Motor neuron (in vitro differentiated cells): Measurements from ENCODE around the gene NOTCH1. TPM values are rescaled to one million over a fixed set of nuclear protein-coding genes. Genes with fewer than 3 reads are reported as not detected.

ENCODE experiments used
- ATAC-seq, 8 experiments: fragments of 200-7000 bp; cut with Tn5 transposase; replicated peaks in 6 of 8; 2 replicates each; pipeline ENCODE4 v1.8.0; 2021; ENCODE audit warnings: mild to moderate bottlenecking in 8 of 8, moderate library complexity in 8 of 8
- H3K27ac ChIP-seq, 2 donors: fragments of 250-450 bp; sonication (Bioruptor Pico); 2 replicates each; pipeline ENCODE4 v1.9.0; 2021; ENCODE audit warnings: antibody characterized with exemption in 2 of 2, mild to moderate bottlenecking in 2 of 2, moderate library complexity in 1 of 2
- H3K4me1 ChIP-seq, 2 donors: fragments of 250-450 bp; sonication (Bioruptor Pico); replicated peaks in 1 of 2; 2 replicates each; pipeline ENCODE4 v1.6.1; 2021; ENCODE audit warnings: antibody characterized with exemption in 2 of 2, mild to moderate bottlenecking in 2 of 2, moderate library complexity in 1 of 2
- H3K4me3 ChIP-seq, 5 donors: fragments of 250-450 bp; sonication (Bioruptor Pico); 2 replicates each; pipeline ENCODE4 v1.9.0; 2021; ENCODE audit warnings: antibody characterized with exemption in 5 of 5, mild to moderate bottlenecking in 5 of 5, moderate library complexity in 4 of 5
- WGBS, 10 experiments: fragments of 450-650 bp; shearing (Covaris generic); methylation state at CpG; one replicate each; pipeline ENCODE4 v1.0.0; 2022; 5-methylcytosine and 5-hydroxymethylcytosine counted together
- in situ Hi-C, 9 experiments: fragments of 400-800 bp; cut with MboI; loops; one replicate each; pipeline ENCODE4 v1.15.0; 2021; ENCODE audit warnings: low sequenced_read_pairs in 9 of 9, low pct_unique_long_range_greater_than_20kb in 2 of 9; ENCODE audit not compliant: unreplicated experiment in 9 of 9
- total RNA-seq, 8 experiments: library from RNA; unstranded; fragments of 300-600 nt; gene quantifications; 2 replicates each; pipeline versions ENCODE4 v1.2.3 to v1.2.4, GENCODE V29; 2022

NOTCH1 gene
- total RNA-seq: 10 to 100 TPM in 7 of 8 experiments, 1 to 10 TPM in 1; 4.9 to 57.7 (median 17.6) TPM

DNA sequence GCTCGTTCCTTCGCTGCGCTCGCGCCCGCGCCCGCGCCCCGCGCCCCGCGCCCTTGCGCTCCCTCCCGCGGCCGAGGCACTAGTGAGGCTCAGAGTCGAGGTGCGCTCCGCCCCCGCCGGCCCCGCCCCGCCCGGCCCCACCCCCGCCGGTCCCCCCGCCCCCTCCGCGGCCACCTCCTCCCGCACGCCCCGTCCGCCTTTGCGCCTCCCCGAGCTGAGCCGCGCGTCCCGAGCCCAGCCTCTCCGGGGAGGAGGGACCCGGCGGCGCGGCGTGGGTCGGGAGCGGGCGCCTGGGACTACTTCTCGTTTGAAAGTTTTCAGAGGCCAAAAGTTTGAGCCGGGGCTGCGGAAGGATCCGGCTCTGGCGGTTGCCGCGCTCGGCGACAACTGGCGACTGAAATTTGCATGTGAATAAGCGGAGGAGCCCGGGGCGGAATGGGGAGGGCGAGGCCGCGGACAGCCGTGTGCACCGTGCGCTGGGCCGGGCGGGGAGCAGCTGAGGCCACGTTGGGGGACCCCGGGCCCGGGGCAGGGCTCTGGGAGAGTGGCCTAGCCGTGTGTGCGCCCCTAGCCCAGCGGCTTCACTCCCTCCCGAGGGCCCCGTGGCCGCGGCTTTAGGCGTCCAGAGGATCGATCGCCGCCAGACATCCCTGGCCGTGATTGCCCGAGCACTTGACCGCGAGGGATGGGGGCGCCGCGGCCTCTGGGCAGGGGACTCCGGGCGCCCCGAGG, at the start of gene NOTCH1:
Gene NOTCH1, minus strand, starts transcription at position 84 of the 732 bp plus-strand sequence. CDS start 262 bp downstream, outside the sequence.
- ATAC-seq: peak; percentile 54 to 82 (median 59)

DNA sequence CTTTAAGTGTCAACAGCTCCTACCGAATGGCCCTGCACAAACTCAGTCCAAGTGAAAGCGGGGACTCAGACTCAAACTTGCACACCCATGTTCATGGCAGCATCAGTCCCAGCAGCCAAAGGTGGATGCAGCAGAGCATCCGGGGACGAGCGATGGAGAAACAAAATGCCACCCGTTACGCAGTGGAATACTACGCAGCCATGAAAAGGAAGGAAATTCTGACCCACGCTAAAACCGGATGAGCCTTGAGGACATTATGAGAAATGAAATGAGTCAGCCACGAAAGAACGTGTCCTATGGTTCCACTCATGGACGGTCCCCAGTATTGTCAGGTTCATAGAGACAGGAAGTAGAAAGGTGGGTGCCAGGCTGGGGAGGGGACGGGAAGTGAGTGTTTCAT, 48.6 kb upstream of the NOTCH1 start:
- ATAC-seq: no peak
- H3K27ac ChIP-seq: no peak overlapping the region
- H3K4me3 ChIP-seq: no peak overlapping the region
- H3K4me1 ChIP-seq: peaks cover 35 to 45% of the 10 kb centered on the region in 2 donors
- WGBS, 10 experiments: 85 to 100% (median 92%) methylated on average over 2 to 13 of the region's 14 CpGs; no CpG with 5 or more reads in 2 of the 10 experiments
- in situ Hi-C loops: no loop called here

More for the DNA sequence above, at the start of gene NOTCH1:
- in situ Hi-C loops: no loop called here
- 0% methylated on average over 1 of the region's 94 CpGs; no CpG with 5 or more reads in 9 of the 10 experiments for WGBS, 10 experiments
- peaks cover 56 to 61% of the 10 kb centered on the region in 2 donors for H3K4me1 ChIP-seq
- peak within 1 kb of the TSS; percentile 55 to 87 for H3K27ac ChIP-seq
- peak within 1 kb of the TSS; percentile 31 to 93 (median 51) for H3K4me3 ChIP-seq

DNA sequence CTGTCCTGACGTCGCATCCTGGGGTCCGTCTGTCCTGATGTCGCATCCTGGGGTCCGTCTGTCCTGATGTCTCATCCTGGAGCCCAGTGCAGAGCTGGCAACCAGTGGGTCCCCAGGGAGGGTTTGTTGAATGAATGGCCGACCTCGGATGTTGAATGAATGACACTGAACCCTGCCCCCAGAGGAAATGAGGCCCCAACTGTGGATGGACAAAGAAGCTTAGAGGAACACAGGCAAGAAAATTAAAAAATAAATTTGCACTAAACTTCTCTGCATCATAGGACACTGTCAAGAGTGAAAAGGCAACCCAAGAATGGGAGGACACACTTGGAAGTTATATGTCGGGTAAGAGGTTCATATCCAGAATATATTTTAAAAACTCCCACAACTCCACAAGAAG, 47.7 kb upstream of the NOTCH1 start:
- no peak overlapping the region for H3K4me3 ChIP-seq
- no peak overlapping the region for H3K27ac ChIP-seq
- no peak for ATAC-seq
- WGBS, 10 experiments: 11 to 100% (median 81%) methylated on average over 1 to 8 of the region's 8 CpGs; no CpG with 5 or more reads in 1 of the 10 experiments
- in situ Hi-C loops: no loop called here
- H3K4me1 ChIP-seq: peaks cover 36 to 47% of the 10 kb centered on the region in 2 donors

DNA sequence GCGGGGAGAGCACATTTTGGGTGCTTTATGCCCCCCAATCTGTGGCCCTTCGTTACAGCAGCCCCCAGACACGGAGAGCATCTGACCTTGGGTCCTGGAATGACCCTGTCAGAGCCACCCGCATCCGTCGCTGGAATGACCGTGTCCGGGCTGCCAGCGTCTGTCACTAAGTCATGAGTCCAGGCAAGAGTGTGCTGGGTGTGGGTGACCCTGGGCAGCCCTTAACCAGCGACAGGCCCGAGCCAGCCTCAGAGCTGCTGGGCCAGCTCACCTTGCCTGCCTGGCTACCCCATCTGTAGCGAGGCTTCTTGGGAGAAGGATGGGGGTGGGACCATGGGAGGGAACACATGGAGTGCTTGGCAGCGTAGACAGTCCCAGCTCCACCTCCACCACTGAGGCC, 46.8 kb upstream of the NOTCH1 start:
- in situ Hi-C loops: no loop called here
- Histone ChIP-seq H3K4me1 (peaks cover 45 to 53% of the 10 kb centered on the region in 2 donors), H3K4me3 (no peak overlapping the region), H3K27ac (no peak overlapping the region)
- 33 to 100% methylated on average over 1 to 3 of the region's 13 CpGs; no CpG with 5 or more reads in 8 of the 10 experiments for WGBS, 10 experiments
- no peak for ATAC-seq

DNA sequence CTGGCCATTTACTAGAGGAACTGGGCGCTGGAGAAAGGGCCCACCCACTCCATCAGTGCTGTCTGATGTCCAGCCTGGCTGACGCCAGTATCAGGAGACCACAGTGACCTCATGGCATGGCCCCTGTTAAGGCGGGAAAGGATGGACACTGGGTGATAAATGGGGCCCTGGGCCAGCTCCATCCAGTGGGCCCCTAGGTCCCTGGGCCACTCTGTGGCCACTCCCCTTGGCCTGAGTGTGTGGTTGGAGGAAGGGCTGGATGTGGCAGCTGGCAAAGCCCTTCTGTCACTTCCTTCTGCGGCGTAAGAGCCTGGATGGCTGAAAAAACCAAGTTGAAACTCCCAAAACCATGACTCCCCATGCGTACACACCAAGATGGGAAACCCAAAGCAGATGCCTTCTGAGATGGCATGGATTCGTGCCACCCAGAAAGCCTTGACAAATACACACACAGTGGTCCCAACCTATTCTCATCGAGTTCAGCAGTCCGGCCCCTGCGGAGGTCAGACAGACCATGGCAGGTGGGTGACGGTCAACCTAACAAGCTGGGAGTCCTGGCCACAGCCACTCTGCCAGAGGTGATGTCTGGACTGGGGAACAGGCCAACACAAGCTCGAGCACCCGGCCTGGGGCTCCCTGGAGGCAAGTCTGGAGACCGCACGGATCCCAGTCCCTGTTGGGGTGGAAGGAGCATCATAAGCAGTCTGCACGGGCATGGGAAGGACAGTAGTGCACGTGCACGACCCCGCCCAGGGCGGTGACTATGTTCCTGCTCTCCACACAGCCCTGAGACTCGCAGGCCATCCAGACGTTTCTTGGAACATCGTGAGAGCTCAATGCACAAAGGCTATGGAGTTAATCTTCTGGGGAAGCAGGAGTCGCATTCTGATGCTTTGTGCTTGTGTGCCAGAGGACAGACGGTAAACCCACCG, 45.2 kb upstream of the NOTCH1 start:
- Histone ChIP-seq H3K4me3 (no peak overlapping the region), H3K4me1 (peaks cover 45 to 54% of the 10 kb centered on the region in 2 donors), H3K27ac (peak overlapping the region in 1 of 2 donors; percentile 61)
- ATAC-seq: peak in 3 of 8 experiments; percentile 4 to 25 (median 13)
- WGBS, 10 experiments: 56 to 100% (median 100%) methylated on average over 1 to 13 of the region's 26 CpGs; no CpG with 5 or more reads in 5 of the 10 experiments
- in situ Hi-C loops: no loop called here

DNA sequence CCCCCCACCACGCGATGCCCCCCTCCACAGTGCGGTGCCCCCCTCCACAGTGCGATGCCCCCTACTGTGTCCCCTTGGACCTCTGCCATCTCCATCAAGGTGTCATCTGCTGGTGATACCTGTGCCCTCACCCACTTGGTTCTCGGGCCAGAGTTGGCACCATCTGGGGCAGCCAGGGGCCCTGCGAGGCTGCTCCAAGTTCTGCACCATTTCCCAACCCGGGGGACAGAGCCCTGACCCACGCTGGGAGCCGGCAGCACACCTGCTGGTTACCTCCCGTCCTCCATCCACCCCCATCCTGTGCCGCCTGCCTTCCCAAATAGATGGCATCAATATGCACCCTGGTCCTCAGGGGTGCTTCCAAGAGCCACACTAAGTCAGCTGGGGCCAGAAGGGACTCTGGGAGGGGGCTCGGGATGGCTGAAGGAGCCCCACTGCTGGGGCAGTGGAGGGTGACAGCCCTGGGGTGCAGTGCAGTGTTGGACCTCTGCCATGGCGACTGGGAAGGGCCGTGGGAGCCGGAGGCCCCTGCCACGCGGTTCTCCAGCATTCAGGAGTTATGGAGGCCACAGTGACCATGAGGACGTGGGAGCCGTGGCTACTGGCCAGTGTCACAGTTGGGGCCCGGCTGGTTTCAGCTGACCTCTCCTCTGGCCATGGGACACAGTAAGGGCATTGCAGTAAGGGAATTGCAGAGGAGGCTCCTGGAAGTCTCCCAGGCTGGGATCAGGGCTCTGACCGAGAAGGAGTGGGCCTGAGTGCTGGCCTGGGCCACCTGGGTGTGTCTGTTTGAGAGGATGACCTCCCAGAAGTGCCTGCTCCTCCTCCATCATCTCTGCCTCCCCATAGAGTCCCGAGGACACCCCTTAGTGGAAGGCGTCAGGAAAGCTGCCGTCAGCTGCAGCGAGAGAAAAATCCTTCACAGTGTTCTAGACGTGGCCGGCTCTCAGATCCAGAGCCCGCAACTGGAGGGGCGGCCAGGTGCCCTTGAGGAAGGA, 44.2 kb upstream of the NOTCH1 start:
- H3K4me3 ChIP-seq: no peak overlapping the region
- in situ Hi-C loops: no loop called here
- H3K4me1 ChIP-seq: peaks cover 46 to 58% of the 10 kb centered on the region in 2 donors
- 73 to 90% (median 87%) methylated on average over 3 to 5 of the region's 29 CpGs; no CpG with 5 or more reads in 7 of the 10 experiments for WGBS, 10 experiments
- H3K27ac ChIP-seq: peak overlapping the region in 1 of 2 donors; percentile 61
- no peak for ATAC-seq

DNA sequence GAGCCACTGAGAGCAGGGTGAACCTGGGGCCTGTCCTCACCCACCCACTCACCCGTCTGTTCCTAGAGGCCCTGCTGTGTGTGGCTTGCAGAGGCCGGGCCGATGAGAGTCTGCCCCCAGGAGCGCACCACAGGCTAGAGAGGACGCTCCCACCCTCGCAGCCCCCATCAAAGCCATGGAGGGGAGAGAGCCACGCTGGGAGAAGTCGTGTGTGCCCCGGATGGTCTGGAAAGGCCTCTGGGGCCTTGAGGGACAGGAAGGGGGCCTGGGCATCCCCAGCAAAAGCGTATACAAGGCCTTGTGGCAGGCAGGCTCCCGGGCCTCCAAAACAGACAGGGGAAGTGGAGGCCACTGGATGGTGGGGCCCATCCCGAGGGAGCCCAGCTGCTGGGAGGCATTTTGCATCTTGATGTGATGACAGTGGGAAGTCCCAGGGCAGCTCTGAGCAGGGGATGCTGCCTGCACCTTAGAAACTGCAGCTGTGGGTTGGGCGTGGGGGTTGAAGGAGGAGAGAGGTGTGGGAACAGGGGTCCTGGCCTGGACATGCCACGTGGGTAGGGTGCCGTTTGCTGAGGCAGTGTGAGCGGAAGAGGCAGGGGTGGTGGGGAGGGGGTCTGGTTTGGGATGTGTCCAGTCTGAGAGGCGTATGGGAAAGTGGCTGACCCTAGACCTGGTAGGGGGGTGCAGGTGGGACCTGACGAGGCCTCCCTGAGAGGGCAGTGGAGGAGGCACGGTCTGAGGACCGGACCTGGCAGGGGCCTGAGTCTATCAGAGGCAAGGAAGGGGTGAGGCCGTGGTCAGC, 43.0 kb upstream of the NOTCH1 start:
- no peak overlapping the region for H3K4me3 ChIP-seq
- ATAC-seq: peak in 6 of 8 experiments; percentile 3 to 26 (median 20)
- WGBS, 10 experiments: 0 to 54% (median 38%) methylated on average over 1 to 3 of the region's 21 CpGs; no CpG with 5 or more reads in 6 of the 10 experiments
- peak overlapping the region; percentile 75 to 86 for H3K27ac ChIP-seq
- in situ Hi-C loops: no loop called here
- peaks cover 58 to 70% of the 10 kb centered on the region in 2 donors for H3K4me1 ChIP-seq

DNA sequence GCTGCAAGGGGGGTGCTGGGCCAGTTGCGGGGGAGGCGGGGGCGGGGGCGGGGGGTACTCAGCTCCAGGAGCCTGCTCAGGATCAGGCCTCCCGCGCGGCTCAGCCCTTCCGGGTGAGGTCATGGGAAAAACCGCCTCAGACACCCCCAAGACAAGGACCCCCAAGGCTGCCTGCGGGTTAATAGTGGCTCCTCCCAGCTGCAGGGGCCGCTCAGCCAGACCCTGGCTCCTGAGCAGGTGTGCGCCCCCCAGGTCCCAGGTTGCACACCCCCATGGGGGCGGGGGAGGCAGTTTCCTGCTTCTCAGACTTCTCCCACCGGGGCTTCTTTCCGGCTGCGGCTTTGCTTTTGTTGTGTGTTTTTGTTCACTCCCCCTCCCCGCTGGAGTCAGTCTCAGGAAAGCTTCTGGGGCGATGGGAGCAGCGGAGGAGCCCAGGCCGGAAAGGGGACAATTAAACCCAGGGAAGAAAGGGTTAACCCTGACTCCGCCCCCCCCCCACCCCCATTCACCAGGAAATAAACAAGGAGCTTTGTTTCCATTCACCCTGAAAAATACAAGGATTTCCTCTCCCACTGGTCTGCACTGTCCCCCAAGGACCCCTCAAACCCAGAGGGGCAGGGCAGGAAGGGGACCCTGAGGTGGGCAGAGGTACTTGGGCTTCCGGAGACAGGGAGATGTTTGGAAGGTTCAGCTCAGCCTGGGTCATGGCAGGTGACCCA, 42.3 kb upstream of the NOTCH1 start:
- Histone ChIP-seq H3K4me3 (no peak overlapping the region), H3K4me1 (peaks cover 65 to 78% of the 10 kb centered on the region in 2 donors), H3K27ac (peak overlapping the region; percentile 75 to 86)
- in situ Hi-C loops: no loop called here
- peak in 5 of 8 experiments; percentile 3 to 24 (median 18) for ATAC-seq
- WGBS, 10 experiments: 13 to 20% methylated on average over 1 to 3 of the region's 22 CpGs; no CpG with 5 or more reads in 8 of the 10 experiments

DNA sequence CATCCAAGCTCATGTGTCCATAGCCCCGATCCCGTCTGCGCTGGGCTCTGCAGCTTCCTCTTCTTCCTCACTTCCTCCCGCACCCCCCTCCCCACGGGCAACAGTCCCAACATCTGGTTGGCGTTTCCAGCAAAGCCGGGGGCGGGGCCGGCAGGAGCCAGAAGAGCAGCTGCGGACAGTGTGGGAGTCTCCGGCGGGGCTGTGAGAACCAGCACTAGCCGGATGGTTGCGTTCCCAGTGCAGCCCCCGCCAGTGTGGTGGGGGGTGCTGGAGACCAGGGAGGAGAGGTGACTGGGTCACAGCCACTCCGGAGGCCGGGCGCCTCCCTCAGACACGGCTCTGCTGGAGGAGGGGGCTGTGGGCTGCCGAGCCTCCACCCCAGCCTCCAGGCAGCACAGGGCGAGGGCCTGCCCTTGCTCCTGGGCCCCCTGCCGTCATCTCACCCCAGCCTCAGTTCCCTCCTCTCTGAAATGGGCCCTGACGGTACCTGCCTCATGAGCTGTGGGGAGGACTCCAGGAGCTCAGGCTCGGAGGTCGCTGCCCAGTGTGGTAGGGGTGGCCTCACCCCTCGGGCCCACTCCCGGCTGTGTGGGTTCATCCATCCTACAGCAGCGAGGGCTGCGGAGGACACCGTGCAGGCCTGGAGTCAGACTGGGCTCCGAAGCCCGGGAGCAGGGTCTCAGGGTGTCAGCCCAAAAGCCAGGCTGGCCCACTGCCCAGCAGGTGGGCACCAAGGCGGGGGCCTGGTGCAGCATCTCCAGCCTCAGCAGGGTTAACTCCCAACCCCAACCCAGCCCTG, 41.5 kb upstream of the NOTCH1 start:
- 0 to 40% methylated on average over 2 to 3 of the region's 33 CpGs; no CpG with 5 or more reads in 8 of the 10 experiments for WGBS, 10 experiments
- Histone ChIP-seq H3K4me1 (peaks cover 65 to 80% of the 10 kb centered on the region in 2 donors), H3K4me3 (no peak overlapping the region), H3K27ac (peak overlapping the region in 1 of 2 donors; percentile 86)
- ATAC-seq: peak; percentile 61 to 92 (median 76)
- in situ Hi-C loops: no loop called here

DNA sequence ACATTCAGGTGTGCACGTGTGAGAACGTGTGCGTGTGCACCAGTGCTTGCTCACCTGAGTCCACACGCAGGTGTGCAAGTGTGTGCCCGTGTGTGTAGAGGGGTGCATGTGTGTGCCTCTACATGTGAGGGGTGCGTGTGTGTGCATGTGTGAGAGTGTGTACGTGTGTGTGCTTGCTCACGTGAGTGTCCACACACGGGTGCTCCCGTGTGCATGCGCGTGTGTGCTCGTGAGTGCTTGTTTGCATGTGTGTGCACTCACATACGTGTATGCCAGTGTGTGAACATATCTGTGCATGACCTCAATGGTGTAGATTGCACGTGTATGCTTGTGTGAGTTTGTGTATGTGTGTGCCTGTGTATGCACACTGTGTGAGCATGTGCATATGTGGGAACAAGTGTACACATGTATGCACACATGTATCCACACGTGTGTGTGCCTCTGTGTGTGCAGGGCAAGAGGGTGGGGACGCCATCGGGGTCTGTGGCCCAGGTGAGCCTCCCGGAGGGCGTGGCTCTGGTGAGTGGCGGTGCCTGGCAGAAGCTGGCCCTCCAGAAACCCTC, 40.6 kb upstream of the NOTCH1 start:
- 77 to 95% methylated on average over 4 of the region's 21 CpGs; no CpG with 5 or more reads in 8 of the 10 experiments for WGBS, 10 experiments
- Histone ChIP-seq H3K4me3 (no peak overlapping the region), H3K27ac (peak overlapping the region in 1 of 2 donors; percentile 14), H3K4me1 (peaks cover 65 to 80% of the 10 kb centered on the region in 2 donors)
- ATAC-seq: no peak
- in situ Hi-C loops: no loop called here
